Islet of Langerhans (tissue), 1 donor: ENCODE results near the gene MSN.
"Not testable (repeated sequence)": the region's sequence is repeated elsewhere in the genome, so short reads cannot be mapped to it uniquely, and the experiment has no call there.

ENCODE experiments used
- FAIRE-seq: peaks from one replicate; lab custom pipeline; 2011; peaks lifted over from hg19 to GRCh38; lab: Jason Lieb, UNC

MSN gene

DNA sequence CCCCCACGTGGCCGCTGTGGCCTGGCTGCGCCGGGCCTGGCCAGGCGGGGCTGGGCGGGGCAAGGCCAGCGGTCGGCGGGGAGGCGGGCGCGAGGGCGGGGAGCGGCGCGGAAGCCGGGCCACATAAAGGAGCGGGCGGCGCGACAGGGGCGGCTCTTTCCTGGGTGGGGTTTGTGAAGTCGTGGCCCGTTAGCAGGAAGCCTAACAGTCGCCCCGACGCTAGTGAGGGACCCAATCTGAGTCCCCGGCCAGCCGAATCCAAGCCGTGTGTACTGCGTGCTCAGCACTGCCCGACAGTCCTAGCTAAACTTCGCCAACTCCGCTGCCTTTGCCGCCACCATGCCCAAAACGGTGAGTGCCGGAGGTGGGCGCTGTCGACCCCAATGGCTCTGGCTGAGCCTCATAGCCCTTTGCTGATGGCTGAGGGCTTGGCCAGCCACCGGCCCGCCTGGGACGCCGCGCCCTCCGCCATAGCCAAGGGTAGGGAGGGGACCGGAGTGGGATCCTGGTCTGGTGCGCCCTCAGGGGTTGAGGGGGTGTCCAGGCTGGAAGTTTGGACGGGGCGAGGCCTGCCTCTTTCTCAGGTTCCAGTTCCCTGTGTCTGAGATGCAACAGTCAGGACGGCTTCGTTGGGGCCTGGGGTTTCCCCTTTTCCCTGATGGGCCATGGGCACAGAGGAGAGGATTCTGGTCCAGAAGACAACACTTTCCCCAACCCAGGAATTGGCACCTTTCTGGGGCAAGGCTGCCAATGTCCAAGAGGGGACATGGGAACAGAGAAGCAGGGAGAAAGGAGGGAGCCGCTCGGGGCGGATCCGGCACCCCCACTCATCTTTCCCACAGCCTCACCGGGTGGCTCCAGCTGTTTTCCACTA, at the start of gene MSN:
TSS of gene MSN (plus strand) at position 152 of the 874 bp plus-strand sequence. CDS start at position 340, 188 bp downstream.
- no peak for FAIRE-seq

DNA sequence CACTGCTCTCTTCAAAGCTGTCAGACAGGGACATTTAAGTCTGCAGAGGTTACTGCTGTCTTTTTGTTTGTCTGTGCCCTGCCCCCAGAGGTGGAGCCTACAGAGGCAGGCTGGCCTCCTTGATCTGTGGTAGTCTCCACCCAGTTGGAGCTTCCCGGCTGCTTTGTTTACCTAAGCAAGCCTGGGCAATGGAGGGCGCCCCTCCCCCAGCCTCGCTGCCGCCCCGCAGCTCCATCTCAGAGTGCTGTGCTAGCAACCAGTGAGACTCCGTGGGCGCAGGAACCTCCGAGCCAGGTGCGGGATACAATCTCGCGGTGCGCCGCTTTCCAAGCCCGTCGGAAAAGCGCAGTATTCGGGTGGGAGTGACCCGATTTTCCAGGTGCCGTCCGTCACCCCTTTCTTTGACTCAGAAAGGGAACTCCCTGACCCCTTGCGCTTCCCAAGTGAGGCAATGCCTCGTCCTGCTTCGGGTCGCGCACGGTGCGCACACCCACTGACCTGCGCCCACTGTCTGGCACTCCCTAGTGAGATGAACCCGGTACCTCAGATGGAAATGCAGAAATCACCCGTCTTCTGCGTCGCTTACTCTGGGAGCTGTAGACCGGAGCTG, 47.3 kb upstream of the MSN start:
- FAIRE-seq: not testable (repeated sequence)

DNA sequence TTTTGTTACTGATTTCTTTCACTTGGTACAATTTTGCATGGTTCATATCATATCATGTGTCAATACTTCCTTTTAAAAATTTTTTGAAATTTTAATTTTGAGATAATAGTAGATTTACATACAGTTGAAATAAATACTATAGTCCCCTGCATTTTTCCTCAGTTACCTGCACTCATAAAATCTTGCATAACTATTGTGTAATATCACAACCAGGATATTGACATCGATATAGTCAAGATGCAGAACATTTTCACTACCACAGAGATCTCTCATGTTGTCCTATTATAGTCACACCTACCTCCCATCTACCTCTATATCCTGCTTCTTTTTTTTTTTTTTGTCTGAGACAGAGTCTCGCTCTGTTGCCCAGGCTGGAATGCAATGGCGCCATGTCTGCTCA, 36.7 kb upstream of the MSN start:
- FAIRE-seq: no peak

DNA sequence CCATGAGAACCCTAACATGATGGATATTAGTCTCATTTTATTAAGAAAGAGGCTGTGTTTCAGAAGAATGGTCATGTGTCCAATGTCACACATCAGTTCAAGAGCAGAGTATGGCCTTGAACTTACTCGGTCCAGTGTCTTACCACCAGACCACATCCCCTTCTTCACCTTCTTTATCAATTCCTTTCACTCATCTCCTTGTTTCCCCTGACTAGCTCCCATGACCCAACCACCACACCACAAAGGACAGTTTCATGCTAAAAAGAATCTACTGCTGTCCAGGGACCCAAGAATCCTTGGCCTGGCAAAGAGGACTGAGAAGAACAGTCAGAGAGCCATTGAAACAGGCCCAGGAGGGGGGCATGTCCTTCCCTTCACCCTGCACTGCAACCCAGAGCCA, 33.6 kb upstream of the MSN start:
- FAIRE-seq: no peak

DNA sequence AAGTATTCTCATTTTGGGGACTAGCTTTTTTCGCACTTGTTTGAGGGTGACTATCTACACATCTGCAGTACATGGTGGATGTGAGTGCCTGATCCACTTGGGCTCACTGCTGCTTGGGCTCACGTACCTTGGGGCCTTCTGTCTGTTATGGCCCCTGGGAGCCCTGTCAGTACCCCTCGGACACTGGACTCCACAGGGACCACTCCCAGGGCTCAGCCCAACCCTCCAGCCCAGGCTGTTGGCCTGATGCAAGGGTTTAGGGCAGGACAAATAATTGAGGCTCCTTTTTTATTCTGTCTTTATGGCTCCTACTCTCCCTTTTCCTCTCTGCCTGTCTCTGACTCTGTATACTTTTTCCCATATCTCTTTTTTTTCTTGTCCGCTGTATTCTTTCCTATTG, 32.7 kb upstream of the MSN start:
- no peak for FAIRE-seq

DNA sequence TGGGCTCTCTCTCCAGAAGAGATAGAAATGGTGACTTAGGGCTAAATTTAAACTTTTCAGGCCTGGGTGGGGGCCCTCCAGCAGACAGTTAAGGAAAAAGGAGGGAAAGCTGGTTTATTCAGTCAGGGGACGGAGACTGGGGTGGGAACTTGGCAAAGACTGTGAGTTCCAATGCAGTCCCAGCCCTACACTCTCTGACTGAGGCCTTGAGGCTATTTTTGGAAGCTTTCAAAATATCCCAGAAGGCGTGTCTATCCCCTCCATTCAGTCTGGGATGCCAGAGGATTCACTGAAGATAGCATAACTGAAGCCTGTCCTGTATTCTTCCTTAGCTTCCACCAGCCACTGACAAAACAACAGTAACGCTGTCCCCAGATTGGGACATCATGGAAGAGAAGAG, 32.1 kb upstream of the MSN start:
- FAIRE-seq: no peak

DNA sequence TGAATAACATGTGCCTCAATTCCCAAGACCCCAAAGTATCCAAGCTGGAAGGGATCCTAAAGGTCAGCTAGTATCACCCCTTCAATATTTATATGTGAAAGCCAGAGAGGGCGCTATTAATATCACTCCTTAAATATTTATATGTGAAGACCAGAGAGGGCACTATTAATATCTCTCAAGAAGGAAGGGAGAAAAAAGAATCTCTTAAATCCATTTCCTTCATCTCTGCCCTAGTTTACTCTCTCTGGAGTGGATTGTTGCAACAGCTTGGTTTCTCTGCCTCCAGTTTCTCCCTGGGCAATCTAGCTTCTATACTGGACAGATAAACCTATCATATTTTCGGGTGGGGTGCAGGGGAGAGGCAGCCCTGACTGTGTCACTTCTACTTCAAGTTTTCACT, 31.6 kb upstream of the MSN start:
- FAIRE-seq: no peak

DNA sequence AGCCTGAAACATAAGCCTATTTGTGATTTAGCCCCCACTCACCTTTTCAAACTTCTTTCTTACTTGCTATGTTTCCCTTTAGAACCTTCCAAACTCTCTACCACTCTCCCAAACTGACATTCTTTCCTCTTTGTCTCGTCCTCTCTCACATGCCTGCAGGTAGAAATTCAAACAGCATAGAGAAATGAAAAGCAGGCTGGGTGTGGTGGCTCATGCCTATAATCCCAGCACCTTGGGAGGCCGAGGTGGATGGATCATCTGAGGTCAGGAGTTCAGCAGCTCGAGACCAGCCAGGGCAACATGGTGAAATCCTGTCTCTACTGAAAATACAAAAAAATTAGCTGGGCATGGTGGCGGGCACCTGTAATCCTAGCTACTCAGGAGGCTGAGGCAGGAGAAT, 31.2 kb upstream of the MSN start:
- not testable (repeated sequence) for FAIRE-seq

DNA sequence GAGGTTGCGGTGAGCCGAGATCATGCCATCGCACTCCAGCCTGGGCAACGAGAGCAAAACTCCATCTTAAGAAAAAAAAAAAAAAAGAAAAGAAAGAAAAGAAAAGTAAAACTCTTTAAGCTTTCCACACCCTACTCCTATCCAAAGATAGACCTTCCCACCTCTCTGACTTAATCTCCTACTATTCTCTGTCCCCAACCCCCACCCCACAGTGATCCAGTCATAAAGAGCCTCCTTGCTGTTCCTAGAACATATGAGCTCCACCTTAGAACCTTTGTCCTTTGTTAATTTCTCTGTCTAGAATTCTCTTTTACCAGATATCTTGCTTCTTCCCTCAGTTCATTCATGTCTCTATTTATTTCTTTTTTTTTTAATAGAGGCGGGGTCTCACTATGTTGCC, 30.1 kb upstream of the MSN start:
- FAIRE-seq: no peak

DNA sequence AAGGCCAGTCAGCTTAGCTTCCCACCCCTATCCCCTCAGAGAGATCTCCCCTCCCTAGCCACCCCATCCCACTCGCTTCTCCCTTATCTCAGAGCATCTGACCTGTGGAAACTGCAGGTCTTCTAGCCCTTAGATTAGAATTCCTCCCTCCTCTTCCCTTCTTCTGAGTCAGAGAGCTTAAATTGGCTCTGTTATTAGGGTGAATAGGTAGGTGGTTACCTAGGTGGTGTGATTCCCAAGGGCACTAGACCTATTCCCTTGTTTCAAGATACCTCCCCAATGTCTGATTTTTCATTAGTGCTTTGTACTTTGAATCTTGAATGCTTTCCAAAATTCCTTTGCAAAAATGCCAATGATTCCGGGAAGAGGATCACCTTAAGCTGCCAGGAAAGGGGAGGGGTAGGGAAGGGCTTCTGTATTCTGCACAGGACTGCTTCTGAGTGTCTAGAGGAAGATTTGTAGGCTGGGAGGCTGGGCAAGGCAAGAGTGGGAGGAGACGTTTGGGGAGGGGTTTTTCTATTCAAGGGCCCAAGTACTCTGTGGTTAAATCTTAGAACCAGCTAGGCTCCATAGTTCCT, 24.5 kb upstream of the MSN start:
- no peak for FAIRE-seq

DNA sequence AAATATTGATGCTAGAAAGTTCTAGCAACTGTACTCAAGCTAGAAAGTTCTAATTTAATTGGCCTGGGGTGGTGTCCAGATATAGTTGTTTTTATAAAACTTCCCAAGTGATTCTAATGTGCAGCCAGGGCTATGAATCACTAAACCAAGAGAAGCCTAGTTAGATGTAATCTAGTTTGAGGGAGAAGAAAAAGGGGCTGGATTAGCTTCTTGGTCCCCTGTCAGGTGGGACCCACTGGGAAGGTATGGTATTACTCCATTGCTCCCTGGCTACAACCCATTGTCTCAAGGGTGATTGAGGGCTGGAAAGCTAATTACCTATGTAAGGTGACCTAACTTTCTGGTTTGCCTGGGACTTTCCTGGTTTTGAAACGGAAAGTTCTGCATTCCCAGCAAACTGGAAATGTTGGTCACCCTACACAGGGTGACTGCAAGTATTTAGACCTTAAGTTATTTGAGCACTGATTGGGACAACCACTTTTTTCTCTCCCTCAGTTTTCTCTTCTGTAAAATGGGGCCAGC, 23.9 kb upstream of the MSN start:
- FAIRE-seq: no peak

DNA sequence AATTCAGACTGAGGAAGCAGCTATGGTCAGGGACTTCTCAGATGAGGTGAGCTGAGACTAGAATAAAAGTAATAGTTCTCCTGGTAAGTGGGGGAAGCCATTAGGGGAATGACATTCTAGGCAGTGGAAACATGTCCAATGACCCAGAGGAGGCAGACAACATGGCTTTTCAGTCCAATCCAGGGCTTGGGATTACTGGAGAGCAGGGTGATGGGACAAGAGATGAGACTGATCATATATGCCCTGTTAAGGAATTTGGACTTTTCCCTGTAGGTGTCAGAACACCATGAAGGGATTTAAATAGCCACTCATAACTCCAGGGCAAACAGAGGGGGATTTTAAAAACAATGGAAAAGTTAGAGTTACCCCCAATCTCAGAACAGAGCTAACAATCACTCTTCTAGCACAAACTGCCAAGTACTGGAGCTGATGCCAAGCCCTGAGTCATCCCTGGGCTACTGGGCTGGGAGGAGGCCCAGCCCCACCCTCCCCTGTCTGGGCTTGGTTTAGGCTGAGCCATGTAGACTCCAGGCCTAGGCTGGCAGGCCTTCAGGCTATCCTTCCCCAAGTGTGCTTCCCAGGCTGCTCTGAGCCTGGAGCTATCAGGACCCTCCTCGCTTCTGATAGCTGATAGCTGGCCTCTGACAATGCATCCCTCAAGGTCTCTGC, 22.7 kb upstream of the MSN start:
- no peak for FAIRE-seq

DNA sequence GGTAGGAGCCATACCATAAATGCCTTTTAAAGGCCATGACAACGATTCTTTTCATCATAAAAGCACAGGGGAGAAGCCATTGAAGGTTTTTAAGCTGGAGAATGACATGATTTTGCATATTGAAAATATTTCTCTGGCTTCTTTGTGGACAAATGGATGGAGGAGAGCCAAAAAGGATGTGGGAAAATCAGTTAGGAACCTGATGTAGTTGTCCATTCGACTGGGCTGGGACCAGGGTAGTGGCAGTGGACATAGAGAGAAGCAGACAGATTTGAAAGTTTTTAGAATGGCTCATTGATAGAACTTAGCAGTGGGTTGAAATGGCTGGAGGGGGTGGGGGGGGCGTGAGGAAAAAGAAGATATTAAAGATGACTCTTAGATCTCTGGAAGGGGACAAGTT, 19.7 kb upstream of the MSN start:
- no peak for FAIRE-seq

DNA sequence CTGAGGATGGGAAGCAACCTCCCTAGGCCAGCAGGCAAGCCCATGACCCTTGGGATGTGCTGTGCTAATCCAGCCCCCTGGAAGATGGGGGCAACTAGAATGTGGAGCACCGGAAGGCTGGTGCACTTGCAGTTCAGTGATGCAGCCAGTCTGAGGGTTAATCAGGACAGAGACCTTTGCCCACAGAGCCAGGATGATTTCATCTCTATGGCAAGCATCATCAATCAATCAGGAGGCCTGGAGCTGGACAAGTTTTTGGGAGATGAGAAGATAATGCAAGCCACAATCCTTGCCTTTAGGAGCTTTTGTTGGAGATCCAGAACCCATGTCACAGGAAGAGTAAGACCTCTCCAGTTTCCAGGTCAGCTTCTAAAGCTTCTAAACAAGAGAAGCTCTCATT, 15.4 kb upstream of the MSN start:
- no peak for FAIRE-seq

DNA sequence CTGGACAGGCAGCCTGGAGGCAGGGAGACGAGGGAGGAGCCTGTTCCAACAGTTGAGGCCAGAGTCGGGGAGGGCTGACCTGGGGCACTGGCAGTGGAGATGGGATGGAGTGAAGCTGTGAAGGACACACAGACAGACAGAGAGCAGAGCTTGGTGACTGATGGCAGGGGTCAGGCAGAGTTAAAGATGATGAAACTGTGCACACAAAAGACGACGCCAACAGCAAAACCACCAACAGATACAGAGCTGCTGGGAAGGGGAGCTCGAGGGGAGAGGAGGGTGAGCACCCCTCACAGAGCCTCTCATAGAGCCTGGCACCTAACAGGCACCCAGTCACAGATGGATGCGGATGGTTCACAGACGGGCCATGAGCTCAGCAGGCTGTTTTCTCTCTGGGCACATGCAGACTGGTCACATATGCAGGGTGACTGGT, 10.4 kb upstream of the MSN start:
- not testable (repeated sequence) for FAIRE-seq

DNA sequence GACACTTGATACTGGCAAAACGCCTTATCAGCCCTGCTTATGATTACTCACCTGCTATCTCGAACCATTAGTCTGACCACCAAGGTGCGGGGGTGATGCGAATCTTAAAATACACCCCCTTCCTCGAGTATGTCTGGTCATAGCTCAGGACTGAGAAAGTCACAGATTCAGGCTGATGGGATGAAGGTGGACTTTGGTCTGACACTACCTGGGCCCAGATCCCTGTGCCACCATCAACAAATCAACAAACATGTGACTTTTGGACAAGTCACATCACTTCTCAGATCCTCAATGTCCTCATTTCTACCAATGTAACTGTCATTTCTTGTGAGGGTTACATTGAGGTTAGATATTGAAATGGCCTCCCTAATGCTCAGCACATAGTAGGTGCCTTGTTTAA, 9.8 kb upstream of the MSN start:
- FAIRE-seq: no peak

DNA sequence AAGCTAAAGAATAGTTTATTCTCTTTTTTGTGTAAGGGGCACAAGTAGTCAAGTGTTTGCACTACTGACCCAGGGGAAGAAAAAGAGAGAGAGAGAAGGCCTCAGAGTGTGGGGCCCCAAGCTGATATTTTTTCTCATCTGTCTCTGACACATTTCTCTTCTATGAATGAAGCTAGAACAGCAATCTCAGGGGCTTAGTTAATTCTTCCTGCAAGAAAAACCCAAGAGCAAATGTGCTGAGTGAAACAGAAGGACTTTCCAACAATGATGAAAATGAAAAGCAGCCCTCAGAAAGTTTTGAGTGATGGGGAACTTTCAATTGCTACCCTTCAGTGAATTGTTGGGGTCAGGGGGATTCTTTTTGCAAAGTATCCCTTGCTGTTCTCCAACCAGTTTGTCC, 9.2 kb upstream of the MSN start:
- no peak for FAIRE-seq

DNA sequence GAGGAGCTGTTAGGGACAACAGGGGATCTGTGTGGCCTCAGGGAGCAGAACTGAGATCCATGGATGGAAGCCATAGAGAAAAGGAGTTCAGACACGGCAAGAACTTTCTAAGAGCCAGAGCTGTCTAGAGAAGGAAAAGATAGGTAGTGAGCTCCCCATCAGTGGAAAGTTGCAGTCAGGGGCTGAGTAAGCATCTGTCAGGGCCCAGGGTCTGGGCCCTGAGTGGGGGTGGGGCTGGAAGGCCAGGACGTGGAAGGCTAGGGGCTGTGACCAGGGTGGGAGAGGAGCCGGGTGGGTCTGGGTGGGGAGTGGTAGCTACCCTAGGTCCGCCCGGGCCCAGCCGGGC, 324 bp upstream of the MSN start:
- no peak for FAIRE-seq

DNA sequence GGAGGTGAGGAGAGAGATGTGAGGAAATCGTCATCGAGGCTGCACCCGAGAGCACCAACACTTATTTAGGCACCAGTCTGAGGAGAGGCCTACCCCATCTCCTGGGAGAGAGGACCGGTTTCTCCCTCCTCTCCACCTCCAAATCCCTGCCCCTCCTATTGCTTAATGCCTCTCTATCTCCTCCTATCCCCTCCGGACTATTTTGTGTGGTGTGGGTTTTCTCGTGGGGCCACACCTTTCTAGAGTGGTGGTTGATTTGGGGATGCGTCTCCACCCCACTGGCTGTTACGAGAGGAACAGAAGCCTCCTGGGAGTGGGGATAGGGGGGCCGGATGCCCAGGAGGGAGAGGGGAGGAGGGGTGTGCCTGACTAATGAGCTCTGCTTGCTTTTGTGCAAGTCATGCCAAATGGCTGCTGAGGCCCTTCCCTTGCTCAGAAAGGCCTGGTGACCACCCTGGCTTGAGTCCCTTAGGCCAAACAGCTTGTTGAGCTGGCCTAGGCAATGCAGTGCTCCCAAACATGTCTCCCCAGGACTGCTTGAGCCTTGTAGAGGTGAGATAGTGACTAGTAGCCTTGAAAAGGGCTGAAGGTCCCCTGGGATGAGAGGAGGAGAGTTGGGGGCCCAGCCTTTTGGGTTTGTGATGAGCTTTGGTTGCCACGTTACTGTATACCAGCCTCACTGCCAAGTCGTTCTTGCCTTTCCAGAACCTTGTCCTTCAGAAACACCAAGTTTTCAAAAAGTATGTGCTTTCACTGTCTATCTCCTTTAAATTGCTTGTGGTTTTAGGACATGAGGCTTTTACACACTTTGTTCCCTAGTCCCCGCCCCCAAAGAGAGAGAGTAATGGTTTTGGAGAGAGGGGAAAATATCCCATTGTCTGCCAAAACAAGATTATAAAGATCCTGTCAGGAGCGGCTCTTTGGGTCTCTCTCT, 1.2 kb downstream of the MSN start:
- no peak for FAIRE-seq

DNA sequence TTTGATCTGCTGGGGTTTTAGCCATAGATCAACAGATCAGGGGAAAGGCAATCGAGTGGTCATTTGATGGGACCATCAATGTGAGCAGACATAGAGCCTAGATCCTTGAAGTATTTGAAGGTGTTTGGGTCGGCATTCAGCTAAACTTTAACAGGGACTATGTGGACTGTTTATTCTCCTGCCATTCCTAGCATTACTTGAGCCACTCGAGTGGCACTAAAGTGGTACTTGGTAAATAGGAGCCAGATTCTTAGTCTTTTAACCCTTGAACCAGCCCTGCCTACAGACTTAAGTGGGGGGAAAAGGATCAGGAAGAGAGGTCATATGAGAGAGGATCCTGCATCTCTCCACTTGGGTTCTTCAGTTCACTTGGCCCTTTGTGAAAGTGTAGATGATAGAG, 3.8 kb downstream of the MSN start:
- FAIRE-seq: no peak

DNA sequence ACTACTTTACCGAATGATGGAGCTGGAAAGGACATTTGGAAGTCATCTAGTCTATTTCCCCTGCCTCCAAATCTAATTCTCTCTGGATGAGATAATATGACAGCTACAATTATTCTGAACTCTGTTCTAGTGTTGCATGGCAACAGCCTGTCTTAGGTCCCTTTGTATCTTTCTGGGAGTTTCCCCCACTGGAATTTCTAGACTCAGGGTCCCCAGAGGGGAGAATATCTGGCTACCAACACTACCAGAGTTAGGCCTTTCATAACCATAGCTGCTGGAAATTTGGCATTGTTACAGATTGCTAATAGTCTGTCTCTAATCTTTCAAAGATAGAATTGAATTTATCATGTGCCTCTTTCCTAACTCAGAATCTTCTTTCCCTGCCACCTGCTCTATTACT, 4.5 kb downstream of the MSN start:
- no peak for FAIRE-seq

DNA sequence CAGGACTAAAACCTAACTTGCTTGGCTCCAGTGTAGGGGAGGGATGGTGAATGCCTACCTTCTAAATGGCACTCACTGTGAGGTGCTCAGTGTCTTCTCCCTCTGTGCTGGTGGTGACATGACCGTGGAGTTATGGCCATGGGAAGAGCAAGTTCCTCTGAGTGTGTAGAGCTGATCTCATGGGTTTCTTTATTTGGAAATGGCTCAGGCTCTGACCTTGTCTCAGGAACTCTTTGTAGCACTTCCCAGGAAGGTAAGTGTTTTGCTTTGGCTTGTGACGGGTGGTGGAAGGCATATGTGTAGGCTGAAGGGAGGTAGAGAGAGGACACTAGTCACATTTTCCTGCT, 6.4 kb downstream of the MSN start:
- no peak for FAIRE-seq
